GM12874 (cell line): ENCODE data around the gene CTNNAL1.

ENCODE experiments used
- CTCF ChIP-seq: IDR thresholded peaks from 2 replicates; pipeline ENCODE4 v1.5.1; 2011; ENCODE audit warnings: low read depth, mild to moderate bottlenecking, control low read depth, low read length, moderate library complexity; ENCODE audit not compliant: insufficient read depth

CTNNAL1 gene

GRCh38 chr9:108937561-108938305 lies 75.6 kb downstream of the CTNNAL1 start:
- TF ChIP-seq CTCF: no peak

- TF ChIP-seq CTCF: no peak
Measured at GRCh38 chr9:108934323-108934893, 78.9 kb downstream of the CTNNAL1 start, which contains the start of gene ABITRAM. Gene ABITRAM, plus strand, starts transcription at chr9:108934400. Its CDS starts 87 bp downstream, at chr9:108934487.

GRCh38 chr9:108933718-108934322 lies 79.5 kb downstream of the CTNNAL1 start, which contains the start of gene ELP1:
Gene ELP1, minus strand, starts transcription at chr9:108934124. Its CDS starts 2,978 bp downstream, at chr9:108931146.
- TF ChIP-seq CTCF: 0 out of 2 replicates have a peak, but pooled peaks have one; percentile 32

GRCh38 chr9:108933231-108933717 lies 80.0 kb downstream of the CTNNAL1 start:
- no peak for TF ChIP-seq CTCF

GRCh38 chr9:108928386-108928785 lies 84.9 kb downstream of the CTNNAL1 start:
- no peak for TF ChIP-seq CTCF

GRCh38 chr9:108924466-108924865 lies 88.8 kb downstream of the CTNNAL1 start:
- no peak for TF ChIP-seq CTCF

GRCh38 chr9:108921200-108921599 lies 92.1 kb downstream of the CTNNAL1 start:
- TF ChIP-seq CTCF: no peak
